Mesenchymal stem cell (in vitro differentiated cells and primary cell): ENCODE measurements around the gene MAT1A.
A peak's percentile ranks its signal among the peaks of the same experiment; 100 is the strongest.
"Not testable (repeated sequence)": the region's sequence is repeated elsewhere in the genome, so short reads cannot be mapped to it uniquely, and the experiment has no call there.

Experiments
- DNase-seq: peaks from one replicate; pipeline ENCODE4 v3.0.0-alpha.2; 2013
- H2AFZ ChIP-seq: one replicate; pipeline ENCODE4 v1.6.1; 2013; ENCODE audit warnings: low read depth, mild to moderate bottlenecking, control low read depth, inconsistent platforms, low read length, moderate library complexity
- H2AK5ac ChIP-seq: 2 replicates; pipeline ENCODE4 v1.6.1; 2013; ENCODE audit warnings: low read length, moderate library complexity, mild to moderate bottlenecking, inconsistent platforms; ENCODE audit not compliant: severe bottlenecking
- H2BK120ac ChIP-seq: one replicate; pipeline ENCODE4 v1.6.1; 2013; ENCODE audit warnings: low read depth, mild to moderate bottlenecking, inconsistent platforms, low read length, moderate library complexity
- H2BK12ac ChIP-seq, 2 experiments: one replicate each; pipeline ENCODE4 v1.6.1; 2013; ENCODE audit warnings: inconsistent platforms in 2 of 2, low read length in 2 of 2, mild to moderate bottlenecking in 2 of 2, moderate library complexity in 2 of 2, control low read depth in 1 of 2
- H2BK15ac ChIP-seq: one replicate; pipeline ENCODE4 v1.6.1; 2013; ENCODE audit warnings: mild to moderate bottlenecking, low read depth, inconsistent platforms; ENCODE audit not compliant: poor library complexity, severe bottlenecking
- H2BK5ac ChIP-seq: 2 replicates; pipeline ENCODE4 v1.6.1; 2013; ENCODE audit warnings: low read depth, mild to moderate bottlenecking, low read length, control low read depth, inconsistent platforms; ENCODE audit not compliant: poor library complexity, severe bottlenecking
- H3K14ac ChIP-seq, 2 experiments: one replicate each; pipeline ENCODE4 v1.6.1; 2013; ENCODE audit warnings: inconsistent platforms in 2 of 2, low read length in 2 of 2, control low read depth in 1 of 2, mild to moderate bottlenecking in 1 of 2, moderate library complexity in 1 of 2
- H3K18ac ChIP-seq, 2 experiments: one replicate each; pipeline ENCODE4 v1.6.1; 2013; ENCODE audit warnings: inconsistent platforms in 2 of 2, low read length in 2 of 2, control low read depth in 1 of 2, low read depth in 1 of 2, mild to moderate bottlenecking in 1 of 2
- H3K23ac ChIP-seq, 2 experiments: one replicate each; pipeline ENCODE4 v1.6.1; 2013; ENCODE audit warnings: inconsistent platforms in 2 of 2, low read length in 2 of 2, mild to moderate bottlenecking in 2 of 2, moderate library complexity in 2 of 2, control low read depth in 1 of 2
- H3K27ac ChIP-seq: 2 replicates; pipeline ENCODE4 v1.5.1; 2013; ENCODE audit warnings: mild to moderate bottlenecking, moderate library complexity, low read length, control low read depth, inconsistent platforms; ENCODE audit not compliant: poor library complexity, severe bottlenecking
- H3K27me3 ChIP-seq, 2 experiments: 2 replicates each; pipeline versions ENCODE4 v1.6.1 to v1.7.0; 2013; ENCODE audit warnings: low read length in 2 of 2, mild to moderate bottlenecking in 2 of 2, moderate library complexity in 2 of 2, control low read depth in 1 of 2, inconsistent platforms in 1 of 2; ENCODE audit not compliant: control insufficient read depth in 1 of 2, insufficient read depth in 1 of 2
- H3K36me3 ChIP-seq, 2 experiments: 2 replicates each; pipeline versions ENCODE4 v1.6.1 to v1.7.0; 2013; ENCODE audit warnings: low read length in 2 of 2, control low read depth in 1 of 2, inconsistent platforms in 1 of 2, low read depth in 1 of 2, mild to moderate bottlenecking in 1 of 2; ENCODE audit not compliant: insufficient read depth in 2 of 2, control insufficient read depth in 1 of 2
- H3K4ac ChIP-seq, 2 experiments: one replicate each; pipeline ENCODE4 v1.6.1; 2013; ENCODE audit warnings: inconsistent platforms in 2 of 2, low read length in 2 of 2, mild to moderate bottlenecking in 2 of 2, moderate library complexity in 2 of 2, control low read depth in 1 of 2, low read depth in 1 of 2
- H3K4me1 ChIP-seq: 2 replicates; pipeline ENCODE4 v1.6.1; 2013; ENCODE audit warnings: low read depth, low read length, control low read depth; ENCODE audit not compliant: control insufficient read depth, insufficient read depth
- H3K4me2 ChIP-seq: 2 replicates; pipeline ENCODE4 v1.6.1; 2013; ENCODE audit warnings: low read length, mild to moderate bottlenecking, inconsistent platforms; ENCODE audit not compliant: poor library complexity, severe bottlenecking
- H3K4me3 ChIP-seq, 2 experiments: 2 replicates each; pipeline versions ENCODE4 v1.5.1 to v1.7.0; 2013; ENCODE audit warnings: low read length in 2 of 2, mild to moderate bottlenecking in 2 of 2, control low read depth in 1 of 2, low read depth in 1 of 2; ENCODE audit not compliant: insufficient read depth in 1 of 2
- H3K79me1 ChIP-seq: replicated peaks from 2 replicates; pipeline ENCODE4 v1.6.1; 2013; ENCODE audit warnings: mild to moderate bottlenecking, control low read depth, low read length, inconsistent platforms; ENCODE audit not compliant: poor library complexity, severe bottlenecking
- H3K9ac ChIP-seq: 2 replicates; pipeline ENCODE4 v1.7.0; 2013; ENCODE audit warnings: mild to moderate bottlenecking, low read length, moderate library complexity
- H3K9me3 ChIP-seq: 2 replicates; pipeline ENCODE4 v1.7.0; 2013; ENCODE audit warnings: mild to moderate bottlenecking, low read length; ENCODE audit not compliant: control insufficient read depth
- H4K8ac ChIP-seq: one replicate; pipeline ENCODE4 v1.6.1; 2013; ENCODE audit warnings: inconsistent platforms, mild to moderate bottlenecking, low read length, moderate library complexity
- H4K91ac ChIP-seq: one replicate; pipeline ENCODE4 v1.6.1; 2013; ENCODE audit warnings: mild to moderate bottlenecking, low read length, inconsistent platforms
- WGBS: methylation state at CpG from one replicate; pipeline ENCODE4 v1.1.7; 2013; ENCODE audit warnings: mixed read lengths; 5-methylcytosine and 5-hydroxymethylcytosine counted together

The MAT1A gene

GRCh38 chr10:80253963-80254271, 35.5 kb downstream of the MAT1A start:
- not testable (repeated sequence) for H2BK15ac ChIP-seq, H3K27ac ChIP-seq, H2BK120ac ChIP-seq, H3K4me2 ChIP-seq, H3K18ac ChIP-seq, H3K14ac ChIP-seq, H2AK5ac ChIP-seq, H3K23ac ChIP-seq, H2BK12ac ChIP-seq, H3K4me1 ChIP-seq, H3K4ac ChIP-seq, H2AFZ ChIP-seq, H4K91ac ChIP-seq, H3K4me3 ChIP-seq, H3K9me3 ChIP-seq, H2BK5ac ChIP-seq, H3K36me3 ChIP-seq, H3K9ac ChIP-seq, H4K8ac ChIP-seq, DNase-seq, H3K79me1 ChIP-seq
- 63% methylated on average over 1 of the region's 1 CpG for WGBS
- H3K27me3 ChIP-seq = peaks cover 22 to 31% of the 10 kb centered on the region in 2 experiments

DNA sequence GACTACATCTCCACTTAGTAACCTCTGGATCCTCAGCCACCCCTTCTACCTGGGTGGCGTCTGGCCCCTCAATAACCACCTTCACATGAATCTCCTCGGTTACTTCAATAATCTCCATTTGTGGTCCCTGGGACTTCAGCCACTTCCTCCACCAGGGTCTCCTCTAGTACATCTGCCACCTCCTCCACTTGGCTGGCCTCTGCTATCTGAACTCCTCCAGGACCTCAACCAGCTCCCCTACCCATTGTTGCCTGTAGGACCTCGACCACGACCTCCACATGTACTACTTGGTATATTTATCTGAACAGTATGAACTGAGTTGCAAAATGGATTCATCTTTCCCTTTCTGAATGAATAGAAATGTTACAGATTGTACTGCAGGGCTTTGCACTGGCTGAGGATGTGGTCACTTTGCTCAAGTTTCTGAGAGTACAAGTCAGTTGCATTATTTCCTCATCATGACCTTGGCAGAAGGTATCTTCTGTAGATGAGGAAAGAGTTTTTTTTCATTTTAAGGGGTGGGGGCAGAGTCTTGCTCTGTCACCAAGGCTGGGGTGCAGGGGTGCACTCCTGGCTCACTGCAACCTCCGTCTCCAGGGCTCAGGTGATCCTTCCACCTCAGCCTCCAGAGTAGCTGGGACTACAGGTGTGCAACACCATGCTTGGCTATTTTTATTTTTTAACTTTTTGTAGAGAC, 36.0 kb downstream of the MAT1A start:
- Histone ChIP-seq H2AFZ (no peak overlapping the region), H3K27ac (no peak overlapping the region), H2AK5ac (no peak overlapping the region), H3K9me3 (no peaks in the 10 kb centered on the region), H3K9ac (no peak overlapping the region), H3K4me1 (peaks cover 1% of the 10 kb centered on the region), H4K91ac (no peak overlapping the region), H2BK15ac (no peak overlapping the region), H4K8ac (no peak overlapping the region), H2BK12ac (no peak overlapping the region), H3K4me2 (no peak overlapping the region), H3K14ac (no peak overlapping the region), H2BK120ac (no peak overlapping the region), H3K36me3 (no peaks in the 10 kb centered on the region), H3K4me3 (no peak overlapping the region), H2BK5ac (no peak overlapping the region), H3K79me1 (no peaks in the 10 kb centered on the region), H3K18ac (no peak overlapping the region), H3K4ac (no peak overlapping the region), H3K23ac (no peak overlapping the region), H3K27me3 (peaks cover 19 to 31% of the 10 kb centered on the region in 2 experiments)
- WGBS = 89% methylated on average over 3 of the region's 5 CpGs
- DNase-seq = no peak

GRCh38 chr10:80252296-80252887, 37.1 kb downstream of the MAT1A start:
- peaks cover 19 to 31% of the 10 kb centered on the region in 2 experiments for H3K27me3 ChIP-seq
- no peak overlapping the region for H3K9ac ChIP-seq
- H3K79me1 ChIP-seq = no peaks in the 10 kb centered on the region
- H3K9me3 ChIP-seq = no peaks in the 10 kb centered on the region
- H3K36me3 ChIP-seq = no peaks in the 10 kb centered on the region
- H3K27ac ChIP-seq = no peak overlapping the region
- no peak overlapping the region for H3K14ac ChIP-seq
- no peak overlapping the region for H2BK5ac ChIP-seq
- no peak overlapping the region for H3K4me2 ChIP-seq
- H4K8ac ChIP-seq = no peak overlapping the region
- no peak overlapping the region for H3K4me3 ChIP-seq
- no peak overlapping the region for H2AFZ ChIP-seq
- H4K91ac ChIP-seq = no peak overlapping the region
- no peak overlapping the region for H3K23ac ChIP-seq
- H2AK5ac ChIP-seq = no peak overlapping the region
- H3K4ac ChIP-seq = no peak overlapping the region
- no peak overlapping the region for H3K18ac ChIP-seq
- H3K4me1 ChIP-seq = peaks cover 1% of the 10 kb centered on the region
- H2BK120ac ChIP-seq = no peak overlapping the region
- H2BK12ac ChIP-seq = no peak overlapping the region
- 97% methylated on average over 12 of the region's 12 CpGs for WGBS
- no peak for DNase-seq
- no peak overlapping the region for H2BK15ac ChIP-seq

DNA sequence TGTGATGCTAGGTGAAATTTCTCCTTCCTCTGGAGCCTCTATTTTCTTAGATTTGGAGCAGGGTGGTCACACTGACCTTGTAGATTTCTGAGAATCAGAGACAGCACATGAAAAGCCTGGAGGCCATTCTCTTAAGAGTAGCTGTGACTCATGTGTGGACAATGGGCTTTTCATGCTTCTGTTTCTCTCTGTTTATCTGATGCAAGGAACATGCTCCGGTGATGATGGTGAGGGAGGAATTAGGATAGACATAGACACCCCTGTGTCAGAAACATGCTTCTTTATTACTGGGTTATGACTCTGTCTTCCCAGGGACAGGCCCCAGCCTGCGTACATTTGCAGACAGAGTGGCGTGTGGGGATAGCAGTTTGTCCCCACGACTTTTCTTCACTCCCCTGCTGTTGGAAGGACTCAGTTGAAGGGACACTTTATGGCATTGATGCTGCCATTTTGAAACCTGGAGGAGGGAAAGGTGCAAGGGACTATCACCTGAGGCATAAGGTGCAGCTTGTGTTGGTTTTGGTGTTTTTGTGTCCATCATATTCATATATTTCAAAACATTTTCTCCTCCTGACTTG, 37.7 kb downstream of the MAT1A start:
- H3K4me1 ChIP-seq, H3K79me1 ChIP-seq, H2BK12ac ChIP-seq, H3K9me3 ChIP-seq, H2BK15ac ChIP-seq, H3K18ac ChIP-seq, H3K4me3 ChIP-seq, H2BK5ac ChIP-seq, H3K4ac ChIP-seq, H3K4me2 ChIP-seq, H2AK5ac ChIP-seq, H3K36me3 ChIP-seq, H4K91ac ChIP-seq, H2AFZ ChIP-seq, H3K27ac ChIP-seq, H3K14ac ChIP-seq, H3K9ac ChIP-seq, H3K23ac ChIP-seq, H4K8ac ChIP-seq, H2BK120ac ChIP-seq: not testable (repeated sequence)
- WGBS = 71% methylated on average over 3 of the region's 4 CpGs
- H3K27me3 ChIP-seq = peaks cover 18 to 29% of the 10 kb centered on the region in 2 experiments
- DNase-seq = peak; percentile 19
